ENCODE data around the gene PCNX2.

GRCh38 chr1:233010146-233010545 is 285.4 kb downstream of the PCNX2 start:
- TF ChIP-seq CTCF (tag by site-specific recombination; IDR thresholded peaks at IDR 0.05) (no peak), ELK4 (IDR thresholded peaks at IDR 0.05; ENCODE audit: borderline replicate concordance, low read depth, low read length) (no peak), ZFP3 (tag by site-specific recombination; IDR thresholded peaks at IDR 0.05; ENCODE audit: low read depth) (no peak), PATZ1 (tag by site-specific recombination; IDR thresholded peaks at IDR 0.05) (no peak)
